NT2/D1 (cell line): ENCODE results near the gene ARL5C.
"Not testable (repeated sequence)": the region's sequence is repeated elsewhere in the genome, so short reads cannot be mapped to it uniquely, and the experiment has no call there.

Source experiments
- DNase-seq: peaks from one replicate; pipeline ENCODE4 v3.0.0-alpha.2; 2011; ENCODE audit warnings: low read depth, low spot score
- H3K27me3 ChIP-seq: 2 replicates; pipeline ENCODE4 v1.6.0; 2011; ENCODE audit warnings: mild to moderate bottlenecking; ENCODE audit not compliant: insufficient read length, insufficient read depth
- H3K36me3 ChIP-seq: 2 replicates; pipeline ENCODE4 v1.6.1; 2011; ENCODE audit warnings: mild to moderate bottlenecking, low read length, mixed read lengths; ENCODE audit not compliant: insufficient read depth, insufficient read length
- H3K4me1 ChIP-seq: 2 replicates; pipeline ENCODE4 v1.5.1; 2011; ENCODE audit not compliant: insufficient read depth, insufficient read length
- H3K4me3 ChIP-seq: 2 replicates; pipeline ENCODE4 v1.5.1; 2011; ENCODE audit warnings: low read depth; ENCODE audit not compliant: insufficient read length
- H3K9ac ChIP-seq: 2 replicates; pipeline ENCODE4 v1.6.0; 2011; ENCODE audit warnings: low read depth; ENCODE audit not compliant: insufficient read length
- H3K9me3 ChIP-seq: 2 replicates; pipeline ENCODE4 v1.5.1; 2011; ENCODE audit warnings: mild to moderate bottlenecking, low read length; ENCODE audit not compliant: insufficient read depth
- SUZ12 ChIP-seq: IDR thresholded peaks from 2 replicates; pipeline ENCODE4 v1.6.1; 2011; ENCODE audit not compliant: insufficient read length, insufficient read depth; ENCODE audit errors: extremely low read depth
- YY1 ChIP-seq: IDR thresholded peaks from 2 replicates; pipeline ENCODE4 v1.6.1; 2011; ENCODE audit not compliant: insufficient read length, insufficient read depth
- ZNF274 ChIP-seq: IDR thresholded peaks from 2 replicates; pipeline ENCODE4 v1.6.1; 2011; ENCODE audit warnings: mild to moderate bottlenecking, low read depth, low read length

ARL5C gene

DNA sequence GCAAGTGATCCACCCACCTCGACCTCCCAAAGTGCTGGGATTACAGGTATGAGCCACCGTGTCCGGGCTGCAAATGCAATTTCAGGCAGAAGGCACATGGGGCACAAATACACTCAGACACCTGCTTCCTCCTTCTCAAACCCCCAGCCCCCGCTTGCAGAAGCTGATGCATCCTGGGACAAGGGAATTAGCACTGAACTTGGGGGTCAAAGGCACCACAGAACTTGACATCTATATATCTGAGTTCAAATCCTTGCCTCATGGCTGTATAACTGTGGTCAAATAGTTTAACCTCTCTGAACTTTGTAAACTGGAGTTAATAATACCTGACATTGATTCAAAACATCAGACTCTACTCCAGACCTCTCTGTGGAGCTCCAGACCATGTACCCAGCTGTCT, 4.1 kb upstream of the ARL5C start:
- TF ChIP-seq ZNF274: no peak
- no peak for TF ChIP-seq SUZ12
- TF ChIP-seq YY1: no peak
- peaks cover 8% of the 10 kb centered on the region for H3K36me3 ChIP-seq
- no peak for DNase-seq
- H3K9me3 ChIP-seq: no peaks in the 10 kb centered on the region
- no peak overlapping the region for H3K9ac ChIP-seq
- H3K4me1 ChIP-seq: peaks cover 27% of the 10 kb centered on the region
- H3K4me3 ChIP-seq: no peak overlapping the region
- H3K27me3 ChIP-seq: no peaks in the 10 kb centered on the region

- no peak for DNase-seq
- H3K4me3 ChIP-seq: no peak overlapping the region
- TF ChIP-seq ZNF274 (no peak), SUZ12 (no peak), YY1 (no peak)
- no peaks in the 10 kb centered on the region for H3K9me3 ChIP-seq
- H3K4me1 ChIP-seq: peaks cover 29% of the 10 kb centered on the region
- no peaks in the 10 kb centered on the region for H3K27me3 ChIP-seq
- H3K9ac ChIP-seq: no peak overlapping the region
- H3K36me3 ChIP-seq: peaks cover 2% of the 10 kb centered on the region
Observed at GRCh38 chr17:39169518-39169917, 3.6 kb upstream of the ARL5C start.

GRCh38 chr17:39169101-39169500, 3.1 kb upstream of the ARL5C start:
- no peak for DNase-seq
- TF ChIP-seq YY1 (no peak), SUZ12 (no peak), ZNF274 (no peak)
- H3K4me3 ChIP-seq: no peak overlapping the region
- H3K36me3 ChIP-seq: no peaks in the 10 kb centered on the region
- H3K27me3 ChIP-seq: no peaks in the 10 kb centered on the region
- H3K9me3 ChIP-seq: no peaks in the 10 kb centered on the region
- no peak overlapping the region for H3K9ac ChIP-seq
- peaks cover 29% of the 10 kb centered on the region for H3K4me1 ChIP-seq

GRCh38 chr17:39168503-39168902, 2.5 kb upstream of the ARL5C start:
- H3K9ac ChIP-seq, DNase-seq: not testable (repeated sequence)
- H3K4me1 ChIP-seq: peaks cover 27% of the 10 kb centered on the region

DNA sequence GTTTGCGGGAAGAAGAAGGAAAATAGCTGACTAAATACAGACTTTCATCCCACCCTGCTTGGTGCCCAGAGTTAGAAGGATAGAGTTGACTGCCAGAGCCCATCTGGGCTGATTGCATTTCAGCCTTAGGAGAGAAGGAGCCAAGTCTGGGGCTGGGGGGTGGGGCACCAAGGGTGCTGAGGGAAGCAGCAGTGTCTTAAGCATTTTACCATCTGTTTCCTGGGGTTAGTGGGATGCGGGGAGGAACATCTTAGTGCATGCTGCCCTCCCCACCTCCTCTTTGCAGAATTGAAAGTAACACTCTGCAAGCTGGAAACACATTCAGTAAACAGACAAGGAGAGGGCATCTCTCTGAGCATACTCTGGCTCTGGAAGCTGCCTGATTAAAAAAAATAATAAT, 1.5 kb upstream of the ARL5C start:
- H3K4me3 ChIP-seq: no peak overlapping the region
- peaks cover 22% of the 10 kb centered on the region for H3K4me1 ChIP-seq
- peak overlapping the region; percentile 0 for H3K9ac ChIP-seq

More at GRCh38 chr17:39168503-39168902, 2.5 kb upstream of the ARL5C start:
- H3K36me3 ChIP-seq, H3K4me3 ChIP-seq, H3K27me3 ChIP-seq, H3K9me3 ChIP-seq: not testable (repeated sequence)

GRCh38 chr17:39166437-39167335, 725 bp upstream of the ARL5C start:
- Histone ChIP-seq H3K36me3 (no peaks in the 10 kb centered on the region), H3K9me3 (no peaks in the 10 kb centered on the region), H3K4me1 (peaks cover 22% of the 10 kb centered on the region), H3K4me3 (peak overlapping the region; percentile 4), H3K9ac (no peak overlapping the region), H3K27me3 (no peaks in the 10 kb centered on the region)
- no peak for DNase-seq
- TF ChIP-seq SUZ12: no peak
- TF ChIP-seq YY1: no peak
- no peak for TF ChIP-seq ZNF274

More for the DNA sequence above, 1.5 kb upstream of the ARL5C start:
- H3K36me3 ChIP-seq: no peaks in the 10 kb centered on the region
- no peaks in the 10 kb centered on the region for H3K27me3 ChIP-seq
- TF ChIP-seq ZNF274 (no peak), SUZ12 (no peak), YY1 (no peak)
- H3K9me3 ChIP-seq: no peaks in the 10 kb centered on the region
- no peak for DNase-seq

GRCh38 chr17:39165178-39165840, 652 bp downstream of the ARL5C start:
- DNase-seq: no peak
- Histone ChIP-seq H3K27me3 (no peaks in the 10 kb centered on the region), H3K4me3 (no peak overlapping the region), H3K9me3 (no peaks in the 10 kb centered on the region), H3K4me1 (peaks cover 26% of the 10 kb centered on the region), H3K36me3 (no peaks in the 10 kb centered on the region), H3K9ac (peak overlapping the region; percentile 66)
- TF ChIP-seq SUZ12 (no peak), ZNF274 (no peak), YY1 (no peak)
